ENCODE results near the gene RBM47. TPM values are rescaled to one million over a fixed set of nuclear protein-coding genes. Genes with fewer than 3 reads are reported as not detected.
"Not testable (repeated sequence)": the region's sequence is repeated elsewhere in the genome, so short reads cannot be mapped to it uniquely, and the experiment has no call there.

The RBM47 gene
- total RNA-seq, 1 experiment from 2014 or later: 0.28 TPM

GRCh38 chr4:40412388-40412787 is 217.3 kb downstream of the RBM47 start:
- H3K36me3 ChIP-seq (ENCODE audit: insufficient read depth, low read length, poor library complexity, severe bottlenecking): no peaks in the 10 kb centered on the region
- BruUV-seq (replicated peaks): no TSS peak
- H3K27ac ChIP-seq (ENCODE audit: low read depth, low read length, poor library complexity, severe bottlenecking): no peak overlapping the region
- DNase-seq (ENCODE audit: low spot score): no peak
- no peaks in the 10 kb centered on the region for H3K9me3 ChIP-seq (ENCODE audit: low read depth, low read length, poor library complexity, severe bottlenecking)
- no peaks in the 10 kb centered on the region for H3K4me1 ChIP-seq (ENCODE audit: insufficient read depth, low read length, poor library complexity, severe bottlenecking)
- no peak overlapping the region for H3K4me3 ChIP-seq (ENCODE audit: low read depth, low read length, poor library complexity, severe bottlenecking)
- no peak for TF ChIP-seq EZH2 (IDR thresholded peaks at IDR 0.05; ENCODE audit: borderline replicate concordance, low read depth, low read length, poor library complexity, severe bottlenecking)
- TF ChIP-seq, protein P1, sequence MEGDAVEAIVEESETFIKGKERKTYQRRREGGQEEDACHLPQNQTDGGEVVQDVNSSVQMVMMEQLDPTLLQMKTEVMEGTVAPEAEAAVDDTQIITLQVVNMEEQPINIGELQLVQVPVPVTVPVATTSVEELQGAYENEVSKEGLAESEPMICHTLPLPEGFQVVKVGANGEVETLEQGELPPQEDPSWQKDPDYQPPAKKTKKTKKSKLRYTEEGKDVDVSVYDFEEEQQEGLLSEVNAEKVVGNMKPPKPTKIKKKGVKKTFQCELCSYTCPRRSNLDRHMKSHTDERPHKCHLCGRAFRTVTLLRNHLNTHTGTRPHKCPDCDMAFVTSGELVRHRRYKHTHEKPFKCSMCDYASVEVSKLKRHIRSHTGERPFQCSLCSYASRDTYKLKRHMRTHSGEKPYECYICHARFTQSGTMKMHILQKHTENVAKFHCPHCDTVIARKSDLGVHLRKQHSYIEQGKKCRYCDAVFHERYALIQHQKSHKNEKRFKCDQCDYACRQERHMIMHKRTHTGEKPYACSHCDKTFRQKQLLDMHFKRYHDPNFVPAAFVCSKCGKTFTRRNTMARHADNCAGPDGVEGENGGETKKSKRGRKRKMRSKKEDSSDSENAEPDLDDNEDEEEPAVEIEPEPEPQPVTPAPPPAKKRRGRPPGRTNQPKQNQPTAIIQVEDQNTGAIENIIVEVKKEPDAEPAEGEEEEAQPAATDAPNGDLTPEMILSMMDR (conservative IDR thresholded peaks at IDR 0.05; ENCODE audit: low read depth, low read length): no peak
- CTCF ChIA-PET: no interaction called here
- no peaks in the 10 kb centered on the region for H3K27me3 ChIP-seq (replicated peaks; ENCODE audit: insufficient read depth, low read depth, low read length, poor library complexity)
- POLR2A ChIA-PET (ENCODE audit: low non-redundant PET): interaction anchor here (0.5 kb wide), 1 partner anchor 780 kb away, joined by 4 read pairs; no protein-coding TSS in a partner anchor
- intact Hi-C loops (cut with micrococcal nuclease; ENCODE audit: unreplicated experiment): no loop called here

DNA sequence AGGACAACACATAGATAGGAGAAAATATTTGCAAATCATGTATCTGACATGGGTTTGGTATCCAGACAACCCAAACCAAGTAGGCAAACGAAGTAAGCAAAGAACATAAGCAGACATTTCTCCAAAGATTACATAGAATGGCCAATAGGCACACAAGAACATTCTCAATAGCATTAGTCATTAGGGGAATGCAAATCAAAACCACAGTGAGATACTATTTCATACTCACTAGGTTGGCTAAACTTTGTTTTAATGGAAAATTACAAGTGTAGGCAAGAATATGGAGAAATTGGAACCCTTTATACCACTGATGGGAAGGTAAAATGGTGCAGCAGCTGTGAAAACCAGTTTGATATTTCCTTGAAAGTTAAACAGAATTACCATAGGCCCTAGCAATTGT is 219.8 kb downstream of the RBM47 start:
- CTCF ChIA-PET: no interaction called here
- Histone ChIP-seq H3K4me1 (ENCODE audit: insufficient read depth, low read length, poor library complexity, severe bottlenecking) (no peaks in the 10 kb centered on the region), H3K4me3 (ENCODE audit: low read depth, low read length, poor library complexity, severe bottlenecking) (no peak overlapping the region), H3K36me3 (ENCODE audit: insufficient read depth, low read length, poor library complexity, severe bottlenecking) (no peaks in the 10 kb centered on the region), H3K27ac (ENCODE audit: low read depth, low read length, poor library complexity, severe bottlenecking) (no peak overlapping the region), H3K27me3 (replicated peaks; ENCODE audit: insufficient read depth, low read depth, low read length, poor library complexity) (no peaks in the 10 kb centered on the region), H3K9me3 (ENCODE audit: low read depth, low read length, poor library complexity, severe bottlenecking) (no peaks in the 10 kb centered on the region)
- intact Hi-C loops (cut with micrococcal nuclease; ENCODE audit: unreplicated experiment): no loop called here
- no peak for TF ChIP-seq EZH2 (IDR thresholded peaks at IDR 0.05; ENCODE audit: borderline replicate concordance, low read depth, low read length, poor library complexity, severe bottlenecking)
- TF ChIP-seq, protein P1 (conservative IDR thresholded peaks at IDR 0.05; ENCODE audit: low read depth, low read length): no peak
- POLR2A ChIA-PET (ENCODE audit: low non-redundant PET): no interaction called here
- no peak for DNase-seq (ENCODE audit: low spot score)
- no TSS peak for BruUV-seq (replicated peaks)

- CTCF ChIA-PET; H3K27me3 ChIP-seq (replicated peaks; ENCODE audit: insufficient read depth, low read depth, low read length, poor library complexity); intact Hi-C loops (cut with micrococcal nuclease; ENCODE audit: unreplicated experiment); POLR2A ChIA-PET (ENCODE audit: low non-redundant PET); H3K4me3 ChIP-seq (ENCODE audit: low read depth, low read length, poor library complexity, severe bottlenecking); H3K4me1 ChIP-seq (ENCODE audit: insufficient read depth, low read length, poor library complexity, severe bottlenecking); BruUV-seq (replicated peaks); H3K36me3 ChIP-seq (ENCODE audit: insufficient read depth, low read length, poor library complexity, severe bottlenecking); DNase-seq (ENCODE audit: low spot score); H3K9me3 ChIP-seq (ENCODE audit: low read depth, low read length, poor library complexity, severe bottlenecking); H3K27ac ChIP-seq (ENCODE audit: low read depth, low read length, poor library complexity, severe bottlenecking): not testable (repeated sequence)
Observed at GRCh38 chr4:40407468-40407867, 222.2 kb downstream of the RBM47 start.

DNA sequence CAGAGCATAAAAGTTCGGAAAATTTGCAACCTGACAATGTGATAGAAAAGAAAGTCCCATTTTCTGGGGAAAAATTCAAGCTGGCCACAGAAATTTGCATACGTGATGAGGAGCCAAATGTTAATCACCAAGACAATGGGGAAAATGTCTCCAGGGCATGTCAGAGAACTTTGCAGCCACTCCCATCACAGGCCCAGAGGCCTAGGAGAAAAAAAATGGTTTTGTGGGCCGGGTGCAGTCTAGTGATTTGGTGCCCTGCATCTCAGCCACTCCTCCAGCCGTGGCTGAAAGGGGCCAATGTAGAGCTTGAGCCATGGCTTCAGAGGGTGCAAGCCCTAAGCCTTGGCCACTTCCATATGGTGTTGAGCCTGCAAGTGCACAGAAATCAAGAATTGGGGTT is 223.3 kb downstream of the RBM47 start:
- TF ChIP-seq, protein P1 (conservative IDR thresholded peaks at IDR 0.05; ENCODE audit: low read depth, low read length): no peak
- no peak for TF ChIP-seq EZH2 (IDR thresholded peaks at IDR 0.05; ENCODE audit: borderline replicate concordance, low read depth, low read length, poor library complexity, severe bottlenecking)
- intact Hi-C loops (cut with micrococcal nuclease; ENCODE audit: unreplicated experiment): no loop called here
- Histone ChIP-seq H3K4me3 (ENCODE audit: low read depth, low read length, poor library complexity, severe bottlenecking) (no peak overlapping the region), H3K4me1 (ENCODE audit: insufficient read depth, low read length, poor library complexity, severe bottlenecking) (no peaks in the 10 kb centered on the region), H3K9me3 (ENCODE audit: low read depth, low read length, poor library complexity, severe bottlenecking) (no peaks in the 10 kb centered on the region), H3K27ac (ENCODE audit: low read depth, low read length, poor library complexity, severe bottlenecking) (no peak overlapping the region), H3K27me3 (replicated peaks; ENCODE audit: insufficient read depth, low read depth, low read length, poor library complexity) (no peaks in the 10 kb centered on the region), H3K36me3 (ENCODE audit: insufficient read depth, low read length, poor library complexity, severe bottlenecking) (no peaks in the 10 kb centered on the region)
- no TSS peak for BruUV-seq (replicated peaks)
- ChIA-PET CTCF (no interaction called here), POLR2A (ENCODE audit: low non-redundant PET) (no interaction called here)
- no peak for DNase-seq (ENCODE audit: low spot score)
